Activated gamma-delta T cell (primary cell): ENCODE results near the gene ZNF816.
"Not testable (repeated sequence)": the region's sequence is repeated elsewhere in the genome, so short reads cannot be mapped to it uniquely, and the experiment has no call there.

ENCODE experiments used
- DNase-seq: peaks from one replicate; lab custom pipeline; 2025; lab: John Stamatoyannopoulos, UW
- total RNA-seq, 2 donors: gene quantifications; one replicate each; lab custom pipeline; 2026; lab: John Stamatoyannopoulos, UW

The ZNF816 gene
- total RNA-seq: 41.9 to 45.7 reads per million in 2 donors

GRCh38 chr19:52962394-52963246 lies at the start of gene ZNF816:
TSS of gene ZNF816 (minus strand) at chr19:52962881. CDS start at chr19:52956089, 6,792 bp downstream.
- peak; percentile 97 for DNase-seq

GRCh38 chr19:53012006-53012405 lies 49.3 kb upstream of the ZNF816 start:
- DNase-seq: no peak

DNA sequence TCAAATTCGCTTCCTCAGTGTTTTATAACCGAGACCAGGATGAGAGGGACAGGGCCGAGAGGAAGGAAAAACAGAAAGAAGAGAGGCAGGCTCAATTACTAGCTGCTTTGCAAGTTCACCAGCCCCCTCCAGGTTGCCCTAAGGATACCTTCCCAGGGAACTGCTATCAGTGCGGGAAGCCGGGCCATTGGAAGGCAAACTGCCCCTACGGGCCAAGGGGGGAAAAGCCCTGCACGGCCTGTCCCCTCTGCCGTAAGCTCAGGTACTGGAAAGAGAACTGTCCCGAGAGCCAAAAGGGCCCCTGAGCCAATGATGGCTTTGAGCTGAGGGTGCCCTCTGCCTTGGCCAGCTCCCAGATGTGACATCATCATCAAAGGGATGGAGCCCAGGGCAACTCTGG lies 47.8 kb upstream of the ZNF816 start:
- no peak for DNase-seq

GRCh38 chr19:53008061-53008778 lies 45.5 kb upstream of the ZNF816 start:
- DNase-seq: no peak

GRCh38 chr19:53007606-53008005 lies 44.9 kb upstream of the ZNF816 start:
- DNase-seq: no peak

DNA sequence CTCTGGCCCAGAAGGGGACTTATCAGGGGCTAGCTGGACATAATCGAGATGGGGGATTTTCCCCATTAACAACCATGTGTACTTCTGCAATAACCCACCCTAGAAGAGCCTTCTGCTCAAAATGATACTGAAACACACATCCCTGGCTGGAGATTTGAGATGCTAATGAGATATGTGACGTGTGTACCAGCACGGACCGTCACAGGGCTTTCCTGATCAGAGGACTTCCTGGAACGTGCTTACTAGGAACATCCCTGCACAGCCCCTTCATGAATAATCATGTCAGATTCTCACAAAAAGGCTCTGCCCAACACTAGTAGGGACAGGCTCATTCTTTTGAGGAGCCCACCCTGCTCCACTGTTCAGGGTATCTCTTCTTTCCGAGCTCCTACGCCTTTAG lies 44.5 kb upstream of the ZNF816 start:
- DNase-seq: no peak

GRCh38 chr19:53004242-53004641 lies 41.6 kb upstream of the ZNF816 start:
- DNase-seq: no peak

- no peak for DNase-seq
Measured at GRCh38 chr19:53002479-53002878, 39.8 kb upstream of the ZNF816 start.

- no peak for DNase-seq
Measured at GRCh38 chr19:52997975-52998374, 35.3 kb upstream of the ZNF816 start.

DNA sequence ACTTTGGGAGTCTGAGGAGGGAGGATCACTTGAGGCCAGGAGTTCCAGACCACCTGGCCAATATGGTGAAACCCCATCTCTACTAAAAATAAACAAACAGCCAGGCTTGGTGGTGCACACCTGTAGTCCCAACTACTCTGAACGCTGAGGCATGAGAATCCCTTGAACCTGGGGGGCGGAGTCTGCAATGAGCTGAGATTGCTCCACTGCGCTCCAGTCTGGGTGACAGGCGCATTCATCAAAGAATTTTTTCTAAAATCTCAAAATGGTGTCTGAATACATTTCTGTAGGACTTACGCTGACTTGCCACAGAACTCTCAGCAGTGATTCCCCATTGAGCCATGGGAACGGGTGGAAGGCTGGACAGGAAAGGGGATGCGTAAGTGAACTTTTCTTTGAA lies 33.0 kb upstream of the ZNF816 start:
- DNase-seq: no peak

DNA sequence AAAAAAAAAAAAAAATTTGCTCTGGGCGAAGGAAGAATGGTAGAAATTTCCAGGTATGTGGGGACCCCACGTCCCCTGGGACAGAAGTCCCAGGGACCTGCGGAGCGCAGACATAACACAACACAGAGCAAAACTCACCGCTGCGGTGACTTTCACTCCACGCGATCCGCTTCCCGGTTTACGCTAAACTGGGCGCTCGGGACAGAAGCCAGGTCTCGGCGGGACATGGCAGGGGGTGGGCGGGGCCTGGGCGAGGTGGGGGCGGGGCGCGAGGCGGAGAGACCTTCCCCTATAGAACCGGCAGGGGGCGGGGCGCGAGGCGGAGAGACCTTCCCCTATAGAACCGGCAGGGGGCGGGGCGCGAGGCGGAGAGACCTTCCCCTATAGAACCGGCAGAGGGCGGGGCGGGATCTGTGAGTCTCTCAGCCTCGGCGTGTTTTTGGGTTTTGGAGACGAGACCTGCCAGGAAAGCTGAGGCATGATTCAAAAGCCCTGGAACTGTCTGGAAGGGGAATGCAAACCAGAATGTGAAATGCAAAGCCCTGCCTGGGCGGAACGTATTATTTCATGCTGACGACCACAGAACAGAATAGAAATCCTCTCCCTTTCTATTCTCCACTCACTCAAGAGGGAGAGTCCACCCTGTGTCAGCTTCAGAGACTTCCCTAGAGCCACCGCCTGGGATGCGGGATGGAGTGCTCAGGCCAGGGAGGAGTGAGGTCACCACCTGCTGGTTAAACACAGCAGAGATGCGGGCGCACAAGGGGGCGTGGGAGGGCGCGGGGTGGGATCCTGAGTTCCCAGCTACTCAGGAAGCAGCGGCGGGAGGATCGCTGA lies 30.9 kb upstream of the ZNF816 start:
- peak; percentile 59 for DNase-seq

DNA sequence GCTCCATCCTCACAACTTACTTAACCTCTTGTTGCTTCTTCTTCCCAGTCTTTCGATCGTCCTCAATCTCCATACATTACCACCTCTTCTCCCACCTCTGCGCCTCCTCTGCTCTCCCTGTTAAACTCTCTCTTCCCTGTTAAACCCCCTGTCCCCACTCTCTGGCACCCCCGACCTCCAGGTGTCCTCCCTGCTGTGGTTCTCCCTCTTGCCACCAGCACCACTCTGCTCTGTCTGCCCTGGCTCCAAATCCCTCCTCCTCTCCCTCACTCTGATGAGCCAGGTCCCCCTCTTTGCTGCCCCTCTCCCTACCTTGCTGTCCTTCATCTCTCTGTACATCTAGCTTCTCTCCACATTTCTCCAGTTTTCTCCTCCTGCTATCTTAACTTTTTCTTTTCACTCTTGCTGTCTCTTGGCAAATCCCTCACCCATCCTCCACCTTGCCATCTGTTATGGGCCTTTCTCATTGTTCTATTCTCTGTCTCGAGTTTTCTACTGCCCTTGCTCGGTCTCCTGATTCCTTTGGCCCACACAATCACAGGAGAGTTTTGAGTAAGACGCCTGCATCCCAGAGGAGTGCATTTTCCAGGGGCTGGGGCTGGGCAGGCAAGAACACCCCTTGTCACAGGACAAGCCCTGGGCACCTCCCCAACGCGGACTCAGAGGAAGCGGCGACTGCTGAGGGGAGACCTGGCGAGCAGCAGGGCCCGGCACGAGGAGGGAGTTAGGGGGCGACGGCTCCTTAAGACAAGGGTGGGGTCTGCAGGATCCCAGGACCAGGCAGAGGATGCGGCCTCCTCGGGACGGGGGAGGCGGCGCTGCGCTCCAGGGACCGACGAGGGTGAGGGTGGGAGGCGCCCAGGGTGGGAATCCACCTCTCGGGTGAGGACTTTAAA lies 29.7 kb upstream of the ZNF816 start:
- no peak for DNase-seq

DNA sequence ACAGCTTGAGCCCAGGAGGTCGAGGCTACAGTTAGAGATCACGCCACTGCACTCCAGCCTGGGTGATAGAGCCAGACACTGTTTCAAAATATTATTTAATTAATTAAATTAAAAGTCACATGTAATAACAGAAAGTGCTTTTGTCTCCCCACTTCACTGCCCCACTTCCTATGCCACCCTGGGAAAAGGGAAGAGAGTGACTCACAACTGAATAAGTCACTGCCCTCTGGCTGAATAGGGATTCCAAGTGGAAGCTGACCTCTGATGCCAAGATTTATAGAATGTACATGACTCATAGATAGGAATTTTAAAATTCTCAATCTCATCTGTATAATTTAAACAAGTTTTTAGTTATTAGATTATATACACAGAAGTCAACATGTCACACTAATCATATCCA lies 28.8 kb upstream of the ZNF816 start:
- DNase-seq: no peak

GRCh38 chr19:52990759-52991418 lies 28.2 kb upstream of the ZNF816 start:
- no peak for DNase-seq

DNA sequence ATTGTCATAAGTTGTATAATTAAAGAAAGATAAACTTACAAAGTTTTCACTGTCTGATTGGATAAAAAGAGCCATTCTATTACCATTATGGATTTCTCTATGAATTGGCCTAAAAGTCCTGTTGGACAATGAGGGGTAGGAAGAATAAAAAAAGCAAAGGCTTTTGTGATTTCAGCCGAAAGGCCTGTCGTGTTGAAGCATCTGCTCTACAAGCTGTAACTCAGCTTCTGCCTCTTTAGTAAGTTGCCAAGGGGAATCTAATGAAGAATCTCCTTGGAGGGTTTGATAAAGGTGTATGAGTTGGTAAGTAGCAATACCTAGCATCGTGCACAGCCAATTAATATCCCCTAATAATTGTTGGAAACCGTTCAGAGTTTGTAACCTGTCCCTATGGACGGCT lies 25.8 kb upstream of the ZNF816 start:
- no peak for DNase-seq

DNA sequence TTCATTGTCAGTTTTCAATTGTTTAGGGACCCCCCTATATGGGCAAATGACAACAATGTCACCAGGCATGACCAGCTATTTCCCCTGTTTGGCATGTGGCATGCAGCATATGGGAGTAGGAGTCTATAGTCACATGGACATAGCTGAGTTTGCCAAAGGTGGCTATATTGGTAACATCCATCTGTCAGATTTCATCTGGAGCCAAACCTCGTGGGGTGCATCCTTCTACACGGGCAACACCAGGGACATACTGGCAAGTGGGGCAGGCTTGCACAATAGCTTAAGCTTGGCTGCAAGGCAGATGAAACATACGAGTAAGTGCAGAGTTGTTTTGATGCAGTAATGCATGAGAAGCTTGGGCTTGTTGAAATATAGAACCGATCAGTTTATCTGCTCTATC lies 24.5 kb upstream of the ZNF816 start:
- no peak for DNase-seq

DNA sequence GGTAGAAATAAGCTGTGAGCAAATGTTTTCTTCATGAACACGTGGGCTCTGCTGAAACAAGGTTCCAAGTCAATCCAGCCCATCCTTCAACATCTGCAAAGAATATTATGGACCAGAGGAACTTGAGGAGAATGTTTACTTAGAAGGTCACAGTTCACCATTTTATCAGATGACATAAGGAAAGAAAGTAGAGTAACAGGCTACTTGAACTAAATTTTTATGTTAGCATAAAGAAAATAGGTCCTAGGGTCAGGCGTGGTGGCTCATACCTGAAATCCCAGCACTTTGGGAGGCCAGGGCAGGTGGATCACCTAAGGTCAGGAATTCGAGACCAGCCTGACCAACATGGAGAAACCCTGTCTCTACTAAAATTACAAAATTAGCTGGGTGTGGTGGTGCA lies 20.5 kb upstream of the ZNF816 start:
- not testable (repeated sequence) for DNase-seq

- DNase-seq: no peak
Measured at GRCh38 chr19:52981329-52981728, 18.6 kb upstream of the ZNF816 start.

- no peak for DNase-seq
Measured at GRCh38 chr19:52967772-52968171, 5.1 kb upstream of the ZNF816 start.

DNA sequence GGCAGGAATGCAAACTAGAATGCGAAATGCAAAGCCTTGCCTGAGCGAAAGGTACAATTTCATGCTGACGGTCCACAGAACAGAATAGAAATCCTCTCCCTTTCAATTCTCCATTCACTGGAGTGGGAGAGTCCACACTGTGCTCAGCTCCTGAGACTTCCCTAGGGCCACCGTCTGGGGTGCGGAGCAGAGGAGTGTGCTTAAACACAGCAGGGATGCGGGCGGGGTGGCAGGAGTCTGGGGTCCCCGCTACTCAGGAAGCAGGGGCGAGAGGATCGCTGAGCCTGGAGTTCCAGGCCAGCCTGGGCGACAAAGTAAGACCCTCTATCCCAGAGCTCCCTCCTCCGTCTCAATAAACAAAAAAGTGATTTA lies 552 bp upstream of the ZNF816 start:
- no peak for DNase-seq

- DNase-seq: no peak
Measured at GRCh38 chr19:52961981-52962380, 700 bp downstream of the ZNF816 start.
